GM12875 (cell line): ENCODE data around the gene C3orf22.

Experiments
- H3K4me3 ChIP-seq: one replicate; pipeline ENCODE4 v1.5.1; 2011; ENCODE audit warnings: low read depth, low read length, control low read depth
- TF ChIP-seq, protein P1 (sequence below): IDR thresholded peaks from 2 replicates; pipeline ENCODE4 v1.5.1; 2011; ENCODE audit warnings: low read depth, mild to moderate bottlenecking, control low read depth, inconsistent platforms, low read length, moderate library complexity, borderline replicate concordance; ENCODE audit not compliant: insufficient read depth

C3orf22 gene

GRCh38 chr3:126525853-126526667, 32.7 kb downstream of the C3orf22 start:
- no peak overlapping the region for H3K4me3 ChIP-seq
- TF ChIP-seq, protein P1, sequence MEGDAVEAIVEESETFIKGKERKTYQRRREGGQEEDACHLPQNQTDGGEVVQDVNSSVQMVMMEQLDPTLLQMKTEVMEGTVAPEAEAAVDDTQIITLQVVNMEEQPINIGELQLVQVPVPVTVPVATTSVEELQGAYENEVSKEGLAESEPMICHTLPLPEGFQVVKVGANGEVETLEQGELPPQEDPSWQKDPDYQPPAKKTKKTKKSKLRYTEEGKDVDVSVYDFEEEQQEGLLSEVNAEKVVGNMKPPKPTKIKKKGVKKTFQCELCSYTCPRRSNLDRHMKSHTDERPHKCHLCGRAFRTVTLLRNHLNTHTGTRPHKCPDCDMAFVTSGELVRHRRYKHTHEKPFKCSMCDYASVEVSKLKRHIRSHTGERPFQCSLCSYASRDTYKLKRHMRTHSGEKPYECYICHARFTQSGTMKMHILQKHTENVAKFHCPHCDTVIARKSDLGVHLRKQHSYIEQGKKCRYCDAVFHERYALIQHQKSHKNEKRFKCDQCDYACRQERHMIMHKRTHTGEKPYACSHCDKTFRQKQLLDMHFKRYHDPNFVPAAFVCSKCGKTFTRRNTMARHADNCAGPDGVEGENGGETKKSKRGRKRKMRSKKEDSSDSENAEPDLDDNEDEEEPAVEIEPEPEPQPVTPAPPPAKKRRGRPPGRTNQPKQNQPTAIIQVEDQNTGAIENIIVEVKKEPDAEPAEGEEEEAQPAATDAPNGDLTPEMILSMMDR: no peak

GRCh38 chr3:126525091-126525852, 33.5 kb downstream of the C3orf22 start:
- H3K4me3 ChIP-seq: no peak overlapping the region
- TF ChIP-seq, protein P1: no peak

GRCh38 chr3:126524429-126524988, 34.2 kb downstream of the C3orf22 start:
- no peak overlapping the region for H3K4me3 ChIP-seq
- TF ChIP-seq, protein P1: no peak

DNA sequence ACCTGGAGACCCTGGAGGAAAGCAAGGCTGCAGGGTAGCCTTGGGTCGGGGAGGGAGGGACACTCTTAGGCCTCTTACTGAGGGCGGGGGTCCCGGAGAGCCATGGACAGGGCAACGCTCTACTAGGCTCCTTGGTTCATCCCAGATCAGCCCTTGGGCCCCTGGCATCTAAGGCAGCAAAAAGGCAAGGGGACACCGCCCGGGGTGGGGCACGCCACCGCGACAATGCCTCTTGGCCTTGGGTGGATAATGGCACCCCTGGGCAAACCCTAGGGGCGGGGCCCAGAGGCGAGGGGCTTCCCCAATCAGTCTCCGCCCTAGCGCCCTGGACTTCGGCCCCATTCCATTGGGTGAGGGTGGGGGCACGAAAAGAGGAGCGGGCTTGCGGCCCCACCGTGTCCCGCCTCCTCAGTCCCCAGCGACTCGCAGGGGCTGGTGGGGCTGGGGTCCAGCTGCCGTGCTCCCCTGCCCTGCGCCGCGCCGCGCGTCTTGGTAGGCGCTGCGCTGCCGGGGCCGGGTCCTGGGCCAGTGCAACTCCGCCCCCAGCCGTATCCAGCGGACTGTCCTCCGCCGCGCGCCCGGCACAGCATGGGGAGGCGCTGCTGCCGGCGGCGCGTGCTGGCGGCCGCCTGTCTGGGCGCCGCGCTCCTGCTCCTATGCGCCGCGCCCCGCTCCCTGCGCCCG, 34.8 kb downstream of the C3orf22 start, which contains the start of gene CHST13:
Gene CHST13 (plus strand): TSS at position 411 of the 684 bp plus-strand sequence. CDS start 178 bp downstream, at position 589.
- H3K4me3 ChIP-seq: no peak within 1 kb of the TSS
- TF ChIP-seq, protein P1: no peak

DNA sequence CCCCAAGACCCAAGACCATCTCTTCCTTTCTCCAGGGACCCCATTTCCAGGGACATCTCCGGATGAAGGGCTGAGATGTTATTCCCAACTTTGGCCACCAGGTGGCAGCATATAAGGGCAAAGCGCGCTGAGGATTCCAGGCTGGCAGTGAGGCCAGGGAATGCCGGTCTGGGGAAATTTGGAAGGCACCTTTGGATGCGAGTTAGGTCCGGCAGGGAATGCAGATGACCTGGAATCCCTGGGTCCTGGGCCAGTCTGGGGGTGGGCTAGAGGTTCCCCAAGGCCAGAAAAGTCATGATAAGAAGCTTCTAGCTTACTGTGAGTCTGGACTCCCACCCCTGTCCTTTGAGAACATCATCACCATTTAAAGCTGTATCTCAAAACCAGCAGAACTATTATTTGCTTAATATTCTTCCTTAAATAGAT, 36.4 kb downstream of the C3orf22 start:
- H3K4me3 ChIP-seq: no peak overlapping the region
- TF ChIP-seq, protein P1: peak; percentile 75

DNA sequence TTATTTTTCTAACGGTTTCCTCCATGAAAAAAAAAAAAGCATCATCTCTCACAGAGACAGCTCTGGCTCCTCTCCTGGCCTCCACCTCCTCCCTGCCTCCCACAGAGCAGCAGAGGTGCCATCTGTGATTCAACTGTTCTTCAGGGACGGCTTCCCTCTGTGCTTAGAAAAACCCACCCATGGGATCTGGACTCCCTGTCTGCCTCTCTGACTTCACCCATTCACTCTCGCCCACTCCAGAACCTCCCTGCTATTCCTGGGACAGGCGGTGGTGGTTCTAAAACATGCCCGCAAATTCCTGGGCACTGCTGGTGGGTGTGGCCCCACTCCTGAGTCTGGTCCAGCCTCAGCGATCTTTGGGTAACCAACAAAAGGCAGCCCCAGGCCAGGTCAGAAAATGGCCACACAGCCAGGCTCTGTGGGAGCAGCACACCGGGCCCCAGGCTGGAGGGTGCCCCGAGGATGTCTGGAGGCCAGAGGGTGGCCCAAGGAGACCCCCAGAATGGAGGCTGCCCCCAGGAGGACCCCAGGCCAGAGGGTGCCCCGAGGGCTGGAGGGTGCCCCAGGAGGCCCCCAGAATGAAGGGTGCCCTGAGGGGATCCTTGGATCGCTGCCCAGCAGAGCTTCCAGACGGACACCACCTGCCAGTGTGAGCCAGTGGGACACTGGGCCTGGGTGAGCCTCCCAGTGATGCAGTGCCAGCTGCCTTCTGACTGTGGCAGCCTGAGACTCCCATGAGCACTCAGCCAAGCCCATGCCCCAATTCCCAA, 37.4 kb downstream of the C3orf22 start:
- TF ChIP-seq, protein P1: no peak
- no peak overlapping the region for H3K4me3 ChIP-seq
